Jurkat, Clone E6-1 (cell line): ENCODE measurements around the gene PKD1L1.
"Not testable (repeated sequence)": the region's sequence is repeated elsewhere in the genome, so short reads cannot be mapped to it uniquely, and the experiment has no call there.

Source experiments
- DNase-seq: peaks from one replicate; pipeline ENCODE4 v3.0.0-alpha.2; 2011; ENCODE audit warnings: low read depth, low spot score
- H3K4me3 ChIP-seq: 2 replicates; pipeline ENCODE4 v1.5.1; 2011; ENCODE audit warnings: mild to moderate bottlenecking, low read length, control low read depth, moderate library complexity

The PKD1L1 gene

DNA sequence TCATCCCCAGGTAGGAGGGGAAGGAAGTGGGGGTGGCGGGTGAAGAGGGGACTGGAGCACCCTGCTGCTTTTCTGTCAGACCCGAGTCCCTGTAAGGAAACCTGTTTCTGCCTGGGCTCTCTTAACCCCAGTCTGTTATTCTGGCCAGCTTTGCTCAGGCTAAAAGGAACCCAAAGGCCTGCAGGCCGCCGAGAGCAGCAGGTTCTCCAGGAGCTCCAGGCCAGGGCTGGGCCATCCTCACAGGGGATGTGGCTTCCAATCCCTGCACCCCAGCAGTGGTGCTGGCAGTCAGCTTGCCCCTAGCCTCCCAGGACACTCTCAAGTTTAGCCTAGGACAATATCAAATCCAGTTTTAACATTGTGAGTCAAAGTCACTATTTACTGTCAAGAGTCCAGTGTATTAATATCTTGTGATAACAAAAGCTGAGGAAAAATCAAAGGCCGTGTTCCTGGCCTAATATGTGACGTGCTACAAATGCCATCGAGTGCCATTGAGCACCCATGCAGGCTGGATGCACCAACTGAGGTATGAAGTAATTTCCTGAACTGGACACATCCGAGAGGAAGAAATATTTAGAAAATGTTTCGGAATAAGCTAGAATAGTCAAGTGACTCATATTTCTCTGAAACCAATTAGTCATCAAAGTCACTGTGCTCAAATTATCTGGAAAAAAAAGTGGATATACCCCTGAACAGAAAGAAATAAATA, 7.0 kb downstream of the PKD1L1 start:
- no peak overlapping the region for H3K4me3 ChIP-seq

DNA sequence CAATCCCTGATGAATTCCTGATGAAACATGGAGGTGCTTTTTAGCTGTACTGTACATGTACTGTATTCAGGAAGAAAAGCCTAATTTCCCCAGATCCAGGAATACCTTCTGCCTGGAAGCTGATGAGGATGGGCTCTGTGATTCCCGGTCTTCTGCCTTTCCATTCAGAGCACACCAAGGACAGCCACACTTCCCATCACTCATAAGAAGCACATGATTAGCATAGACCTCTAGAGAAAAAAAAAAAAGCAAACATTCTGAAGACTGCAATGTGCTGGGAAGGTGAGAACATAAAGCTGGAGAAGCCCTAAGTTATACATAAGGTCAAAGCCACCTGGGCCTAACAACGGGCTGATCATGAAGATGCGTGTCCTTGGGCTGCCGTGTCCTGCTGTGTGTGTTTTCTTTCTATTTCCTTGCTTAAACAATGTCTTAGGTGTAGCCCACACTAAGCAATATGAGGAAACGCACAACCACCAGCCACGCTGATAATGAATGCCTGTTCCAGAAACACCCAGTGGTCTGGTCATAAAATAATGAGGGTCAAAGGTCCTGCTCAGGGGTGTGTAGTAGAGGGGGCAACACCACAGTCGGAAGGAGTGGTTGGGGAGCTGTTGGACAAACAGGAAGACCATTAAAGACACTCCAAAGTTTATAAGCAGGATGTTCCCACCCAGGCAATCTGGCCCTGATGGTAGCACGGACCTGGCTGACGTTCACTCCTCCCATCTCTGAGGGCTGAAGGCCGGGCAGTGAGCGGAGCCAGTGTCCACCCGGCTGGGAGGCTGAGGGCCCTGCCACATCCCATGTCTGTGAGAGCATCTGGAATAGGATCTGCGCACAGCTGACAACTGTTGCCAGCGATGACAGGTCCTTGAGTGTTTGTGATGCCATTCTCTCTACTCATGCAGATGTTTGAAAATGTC, 7.9 kb downstream of the PKD1L1 start:
- no peak for DNase-seq

More for the DNA sequence above, 7.0 kb downstream of the PKD1L1 start:
- no peak for DNase-seq

DNA sequence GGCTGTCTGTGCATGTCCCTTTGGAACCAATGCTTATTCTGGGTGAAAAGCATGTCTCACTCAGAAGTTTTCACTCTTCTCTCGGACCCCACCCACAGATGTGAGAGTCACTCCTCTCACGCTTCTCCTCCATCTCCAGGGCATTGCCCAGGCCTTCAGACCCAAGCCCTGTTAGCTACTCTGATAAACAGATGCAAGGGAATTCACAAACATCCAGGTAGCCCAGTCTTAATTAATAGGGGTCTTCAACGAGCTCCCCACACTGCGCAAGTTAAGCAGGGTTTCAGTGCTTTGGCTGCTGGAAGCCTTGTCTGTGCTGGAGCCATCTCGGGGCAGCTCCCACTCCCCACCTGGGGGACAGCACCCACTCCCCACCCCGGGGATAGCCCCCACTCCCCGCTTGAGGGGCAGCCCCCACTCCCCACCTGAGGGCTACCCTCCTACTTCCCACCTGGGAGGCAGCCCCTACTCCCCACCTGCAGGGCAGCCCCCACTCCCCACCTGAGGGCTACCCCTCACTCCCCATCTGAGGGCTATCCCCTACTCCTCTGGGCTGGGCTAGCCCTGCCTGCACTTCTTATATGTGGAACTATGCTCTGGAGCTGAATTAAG, 8.7 kb downstream of the PKD1L1 start:
- no peak overlapping the region for H3K4me3 ChIP-seq
- no peak for DNase-seq

More for the DNA sequence above, 7.9 kb downstream of the PKD1L1 start:
- H3K4me3 ChIP-seq = no peak overlapping the region

DNA sequence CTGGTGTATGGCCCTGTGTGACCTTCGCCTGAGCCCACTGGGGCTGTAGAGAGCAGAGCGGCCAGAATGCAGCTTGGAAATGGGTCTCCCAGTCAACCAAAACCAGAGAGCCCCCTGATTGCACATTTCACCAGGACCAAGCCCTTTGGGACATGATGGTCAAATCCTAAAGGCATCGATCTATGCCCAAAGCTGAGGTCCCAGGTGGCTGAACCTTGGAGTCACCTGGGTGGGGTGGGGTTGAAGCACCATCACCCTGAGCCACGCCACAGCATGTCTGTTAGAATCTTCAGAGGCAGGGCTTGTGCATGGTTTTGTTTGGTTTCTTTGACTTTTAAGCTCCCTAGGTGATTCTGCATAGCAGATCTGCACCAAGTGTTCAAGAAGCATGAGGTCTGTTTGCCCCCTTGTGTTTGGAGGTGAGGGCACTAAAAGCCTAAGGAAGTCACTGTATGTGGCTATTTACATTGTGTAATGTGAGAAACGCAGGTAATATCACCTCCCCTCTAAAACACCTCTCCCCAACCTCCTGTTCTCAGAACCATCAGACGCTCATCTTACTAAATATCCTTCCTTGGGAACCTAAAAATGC, 9.6 kb downstream of the PKD1L1 start:
- DNase-seq = no peak
- H3K4me3 ChIP-seq = no peak overlapping the region

DNA sequence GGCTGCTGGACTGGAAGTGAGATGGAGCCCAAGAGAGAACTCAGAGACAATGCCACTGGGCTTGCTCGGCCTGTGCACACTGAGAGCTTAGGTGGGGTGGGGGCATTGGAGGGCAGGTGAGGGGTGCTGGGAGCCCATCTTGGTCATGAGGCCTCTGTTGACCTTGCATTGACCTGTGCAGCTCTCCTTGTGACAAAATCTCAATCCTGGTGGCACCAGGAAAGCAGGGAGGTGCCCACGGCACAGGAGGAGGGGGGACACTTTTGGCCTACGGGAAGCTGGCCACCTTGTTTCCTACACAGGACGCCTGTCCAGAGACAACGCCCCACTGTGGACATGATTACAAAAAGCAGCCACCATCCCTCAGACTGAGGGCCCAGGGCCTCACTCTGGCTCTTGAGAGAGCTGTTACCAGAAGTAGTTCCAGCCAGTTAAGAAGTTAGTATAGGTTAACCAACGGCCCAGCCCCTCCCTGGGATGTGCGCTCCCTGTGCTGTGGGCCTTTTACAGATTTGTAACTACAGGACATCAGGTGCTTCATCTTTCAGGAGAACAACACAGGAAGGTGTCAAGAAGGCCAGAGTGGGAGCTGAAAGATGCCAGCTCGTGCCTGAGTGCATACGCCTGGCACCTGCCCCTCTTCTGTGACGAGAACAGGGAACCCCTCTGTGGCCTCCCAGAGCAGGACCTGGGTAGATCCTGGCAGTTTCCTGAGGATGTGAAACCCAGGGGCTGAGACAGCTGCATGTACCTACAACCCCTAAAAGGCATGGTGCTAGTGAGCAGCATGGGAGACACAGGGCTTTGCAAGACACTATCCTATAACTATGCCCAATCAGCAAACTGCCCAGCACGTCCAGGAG, 10.3 kb downstream of the PKD1L1 start:
- DNase-seq = no peak
- no peak overlapping the region for H3K4me3 ChIP-seq

DNA sequence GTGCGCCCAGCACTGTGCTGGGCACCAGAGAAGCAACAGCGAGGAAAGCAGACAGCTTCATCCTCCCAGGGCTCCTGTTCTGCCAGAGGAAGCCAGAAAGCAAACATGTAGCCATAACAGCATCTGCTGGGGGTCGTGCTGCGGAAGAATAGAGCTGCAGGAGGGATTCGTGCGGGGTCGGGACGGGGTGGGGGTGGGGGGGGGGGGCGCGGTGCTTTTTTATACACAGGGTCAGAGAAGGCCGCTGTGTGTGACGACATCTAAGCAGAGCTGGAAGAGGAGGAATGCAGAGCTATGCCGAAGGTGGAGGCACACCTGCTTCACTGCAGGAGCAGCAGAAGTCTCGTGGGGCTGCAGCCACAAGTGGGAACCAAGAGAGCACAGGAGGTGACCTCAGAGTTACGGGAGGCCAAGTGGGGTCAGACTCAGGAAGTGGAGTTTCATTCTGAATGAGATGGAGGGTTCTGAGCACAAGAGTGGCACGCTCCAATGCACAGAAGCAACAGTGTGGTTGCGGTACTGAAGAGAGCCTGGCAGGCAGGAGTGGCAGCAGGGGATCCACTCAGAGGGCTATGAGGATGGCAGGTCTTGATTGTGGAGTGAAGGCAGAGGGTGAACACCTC, 11.1 kb downstream of the PKD1L1 start:
- DNase-seq = no peak

DNA sequence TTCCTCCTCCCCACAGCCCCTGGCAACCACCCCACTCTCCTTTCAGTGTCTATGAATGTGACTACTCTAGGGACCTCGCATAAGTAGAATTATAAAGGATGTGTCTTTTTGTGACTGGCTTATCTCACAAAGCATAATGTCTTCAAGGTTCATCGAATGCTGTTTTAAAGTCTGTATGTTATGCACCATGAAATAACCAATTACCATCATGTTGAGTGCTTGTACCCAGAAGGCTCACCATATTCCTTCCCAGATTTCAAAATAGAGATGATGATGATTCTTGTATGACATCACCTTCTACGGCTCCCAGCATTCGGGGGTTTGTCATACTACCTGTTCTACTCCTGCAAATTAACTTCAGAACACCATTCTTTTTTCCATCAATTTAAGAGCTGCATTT, 11.9 kb downstream of the PKD1L1 start:
- no peak overlapping the region for H3K4me3 ChIP-seq
- no peak for DNase-seq

More for the DNA sequence above, 11.1 kb downstream of the PKD1L1 start:
- no peak overlapping the region for H3K4me3 ChIP-seq

DNA sequence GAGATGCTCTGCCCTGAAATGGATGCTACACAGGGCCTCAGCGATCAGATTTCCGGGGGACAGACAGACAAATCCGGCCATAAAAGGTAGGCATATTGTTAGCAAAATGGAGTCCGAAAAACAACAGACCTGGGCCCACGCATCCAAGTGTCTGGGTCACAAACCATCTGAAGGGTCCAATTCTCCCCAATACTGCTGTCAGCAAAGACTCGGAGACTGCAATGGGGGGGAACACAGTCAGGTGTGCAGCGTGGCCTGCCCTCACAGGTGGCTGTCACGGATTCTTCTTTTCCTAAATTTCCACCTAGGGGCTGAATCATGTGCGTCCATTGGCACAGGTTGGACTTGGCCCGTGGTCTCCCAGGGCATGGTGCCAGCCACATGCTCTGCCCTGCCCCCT, 12.9 kb downstream of the PKD1L1 start:
- no peak overlapping the region for H3K4me3 ChIP-seq

DNA sequence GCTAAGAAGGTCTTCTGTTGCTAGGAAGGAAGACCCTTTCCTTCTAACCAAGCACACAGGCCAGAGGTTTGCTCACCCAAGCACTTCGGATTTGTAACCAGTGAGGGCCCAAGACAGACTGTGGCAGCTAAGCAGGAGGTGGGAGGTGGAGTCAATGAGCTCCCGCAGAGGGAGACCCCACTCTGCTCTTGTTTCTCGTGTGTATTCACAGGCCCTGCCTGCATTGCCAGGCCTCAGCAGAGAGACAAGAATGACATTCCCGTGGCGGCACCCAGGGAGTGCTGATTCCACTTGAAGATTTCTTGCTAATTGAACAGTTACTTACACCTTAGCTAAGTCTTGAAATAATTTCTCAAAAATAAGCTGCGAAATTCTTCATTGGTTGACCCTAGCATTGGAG, 13.4 kb downstream of the PKD1L1 start:
- H3K4me3 ChIP-seq = no peak overlapping the region
- DNase-seq = no peak

More for the DNA sequence above, 12.9 kb downstream of the PKD1L1 start:
- no peak for DNase-seq

DNA sequence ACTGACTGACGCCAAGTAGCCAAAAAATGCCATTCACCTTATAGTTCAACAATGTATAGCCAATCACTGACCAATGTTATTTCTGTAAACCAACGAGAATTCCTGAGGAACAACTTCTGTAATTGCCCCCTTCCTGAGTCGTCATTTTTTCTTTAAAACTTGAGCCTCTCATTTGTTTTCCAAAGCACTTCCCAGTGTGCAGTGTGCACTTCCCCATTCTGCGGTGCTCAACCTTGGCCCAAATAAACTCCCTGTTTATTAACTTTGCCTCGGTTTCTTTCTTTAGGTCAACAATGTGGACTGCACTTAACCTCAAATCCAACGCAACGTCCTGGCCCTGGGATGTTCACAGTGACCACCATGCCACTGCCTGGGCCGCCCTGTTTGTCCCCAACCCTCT, 15.1 kb downstream of the PKD1L1 start:
- H3K4me3 ChIP-seq = no peak overlapping the region

DNA sequence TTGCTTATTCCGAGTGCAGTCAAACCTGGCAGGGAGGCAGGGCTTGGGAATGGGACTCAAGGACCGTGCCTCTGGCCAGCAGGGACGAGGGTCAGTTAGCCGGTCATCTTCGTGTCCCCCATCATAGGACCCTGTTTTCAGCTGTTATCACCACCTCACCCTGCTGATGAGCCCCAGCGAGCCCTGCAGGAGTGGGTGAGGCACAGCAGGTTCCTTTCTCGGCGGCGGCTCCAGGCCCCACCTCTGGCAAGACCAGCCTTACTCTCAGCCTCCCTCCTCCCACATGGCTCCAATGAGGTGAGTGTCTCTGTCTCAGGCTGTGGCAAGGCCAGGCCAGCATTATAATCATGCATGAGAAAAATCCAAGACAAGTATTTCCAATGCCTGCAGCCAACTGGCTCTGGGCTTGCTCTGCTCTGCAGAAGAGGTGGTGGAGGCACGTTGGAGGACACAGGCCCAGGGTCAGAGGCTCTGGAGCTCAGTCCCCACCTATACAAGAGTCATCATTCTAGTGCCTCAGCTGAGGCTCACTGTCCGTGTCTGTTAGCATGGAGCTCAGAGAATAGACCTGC, 15.7 kb downstream of the PKD1L1 start:
- no peak for DNase-seq
- H3K4me3 ChIP-seq = no peak overlapping the region

More for the DNA sequence above, 15.1 kb downstream of the PKD1L1 start:
- DNase-seq = no peak

DNA sequence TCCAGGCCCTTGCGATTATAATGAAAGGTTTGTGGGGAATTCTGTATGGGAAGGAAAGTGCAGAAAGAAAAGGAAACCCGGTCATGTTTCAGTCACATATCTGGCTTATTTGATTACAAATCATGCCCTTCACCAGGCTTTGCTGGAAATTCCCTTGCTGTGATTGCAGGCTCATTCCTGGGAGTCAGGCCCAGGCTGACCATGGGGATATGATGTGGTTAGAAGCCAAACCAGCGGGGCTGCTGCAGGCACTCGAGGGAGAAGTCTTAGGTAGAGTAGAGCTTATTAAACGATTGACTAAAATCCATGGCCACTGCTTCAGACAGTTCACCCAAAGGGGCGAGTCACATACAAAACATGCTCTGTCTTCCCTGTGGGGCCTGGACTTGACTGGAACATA, 16.2 kb downstream of the PKD1L1 start:
- no peak overlapping the region for H3K4me3 ChIP-seq
- DNase-seq = no peak

DNA sequence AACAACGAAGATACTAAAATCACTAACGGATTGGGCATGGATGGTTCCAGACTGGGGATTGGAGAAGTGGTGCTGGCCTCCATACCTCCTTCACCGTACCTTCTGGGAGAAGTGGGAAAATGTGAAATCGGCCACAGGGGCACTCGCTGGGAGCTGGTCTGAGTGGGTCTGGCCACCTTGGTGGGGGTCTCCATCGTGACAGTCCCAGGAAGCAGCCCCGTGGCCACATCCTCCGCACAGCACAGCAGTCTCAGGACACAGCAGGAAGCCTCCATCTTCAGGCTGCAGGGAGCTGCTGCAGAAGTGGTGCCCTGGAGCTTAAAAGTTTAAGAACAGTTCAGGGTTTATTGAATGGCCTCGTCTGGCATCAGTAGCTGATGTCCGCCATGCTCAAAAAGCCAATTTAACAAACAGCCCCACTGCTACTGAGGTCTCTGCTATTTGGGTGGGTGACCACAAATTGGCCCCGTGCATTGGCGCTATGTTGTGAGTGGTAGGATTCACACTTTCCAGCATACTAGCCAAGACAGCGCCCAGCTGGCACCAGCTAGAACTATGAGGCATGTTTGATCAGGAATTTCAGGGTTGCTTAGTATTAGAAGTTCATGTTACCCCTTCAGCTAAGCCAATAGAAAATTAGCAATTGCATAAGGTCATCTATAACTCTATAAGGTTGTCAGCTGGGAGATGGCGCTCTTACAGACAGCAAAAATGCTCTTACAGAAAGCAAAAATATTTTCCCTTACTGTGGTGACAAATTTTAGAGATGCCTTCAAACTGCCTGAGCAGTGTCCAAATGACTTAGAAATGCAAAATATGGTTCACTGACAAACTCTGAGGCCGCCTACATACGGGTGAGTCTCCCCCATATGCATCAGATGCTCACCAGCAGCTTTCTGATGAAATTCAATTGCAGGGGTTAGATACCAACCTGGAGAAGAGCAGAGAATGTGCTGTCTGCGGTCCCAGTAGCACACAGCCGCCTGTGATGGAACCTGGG, 17.0 kb downstream of the PKD1L1 start:
- no peak for DNase-seq
- H3K4me3 ChIP-seq = no peak overlapping the region

DNA sequence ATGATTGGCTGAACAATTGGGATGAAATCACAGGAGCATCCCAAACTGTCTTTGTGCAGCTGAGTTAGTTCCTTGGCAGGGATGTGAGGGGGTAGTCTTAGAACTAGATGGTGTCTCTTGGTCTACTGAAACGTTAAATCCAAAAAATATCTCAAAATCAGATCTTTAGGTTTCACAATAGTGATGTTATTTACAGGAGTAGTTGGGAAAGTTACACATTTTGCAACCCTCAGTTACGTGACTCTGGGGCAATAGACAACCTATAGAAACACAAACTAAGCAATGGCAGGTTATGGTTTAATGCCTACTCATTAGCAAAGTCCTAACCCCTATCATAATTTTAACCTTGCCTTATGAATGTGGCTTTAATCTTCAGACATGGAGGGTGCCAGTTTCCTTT, 24.0 kb downstream of the PKD1L1 start:
- H3K4me3 ChIP-seq = no peak overlapping the region
- no peak for DNase-seq

DNA sequence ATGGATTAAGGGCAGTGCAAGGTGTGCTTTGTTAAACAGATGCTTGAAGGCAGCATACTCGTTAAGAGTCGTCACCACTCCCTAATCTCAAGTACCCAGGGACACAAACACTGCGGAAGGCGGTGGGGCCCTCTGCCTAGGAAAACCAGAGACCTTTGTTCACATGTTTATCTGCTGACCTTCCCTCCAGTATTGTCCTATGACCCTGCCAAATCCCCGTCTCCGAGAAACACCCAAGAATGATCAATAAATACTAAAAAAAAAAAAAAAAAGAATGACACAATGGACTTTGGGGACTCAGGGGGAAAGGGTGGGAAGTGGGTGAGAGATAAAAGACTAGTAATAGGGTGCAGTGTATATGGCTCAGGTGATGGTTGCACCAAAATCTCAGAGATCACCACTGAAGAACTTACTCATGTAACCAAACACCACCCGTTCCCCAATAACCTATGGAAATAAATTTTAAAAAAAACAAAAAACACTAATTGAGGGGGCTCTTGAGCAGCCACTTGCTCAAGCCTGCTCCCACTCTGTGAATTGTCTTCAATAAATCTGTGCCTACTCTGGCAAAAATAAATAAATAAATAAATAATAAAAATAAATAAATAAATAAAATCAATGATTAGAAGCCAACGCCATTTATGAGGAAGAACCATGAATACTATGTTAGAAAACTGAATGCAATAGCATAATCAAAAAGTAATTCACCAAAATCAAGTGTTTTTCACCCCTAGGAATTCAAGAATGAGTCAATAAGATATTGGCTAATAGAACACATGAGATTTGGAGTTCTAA, 25.0 kb downstream of the PKD1L1 start:
- DNase-seq, H3K4me3 ChIP-seq: not testable (repeated sequence)

DNA sequence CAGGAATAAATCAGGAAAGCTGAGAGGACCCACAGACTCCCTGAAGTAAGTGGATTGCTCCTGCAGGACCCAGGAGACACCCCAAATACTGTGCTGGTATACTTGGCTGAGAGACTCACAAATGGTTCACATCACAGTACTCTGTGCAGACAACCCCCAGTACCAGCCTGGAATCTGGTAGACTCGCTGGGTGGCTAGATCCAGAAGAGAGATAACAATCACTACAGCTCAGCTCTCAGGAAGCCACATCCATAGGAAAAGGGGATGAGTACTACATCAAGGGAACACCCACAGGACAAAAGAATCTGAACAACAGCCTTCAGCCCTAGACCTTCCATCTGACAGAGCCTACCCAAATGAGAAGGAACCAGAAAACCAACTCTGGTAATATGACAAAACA, 31.8 kb downstream of the PKD1L1 start:
- not testable (repeated sequence) for H3K4me3 ChIP-seq, DNase-seq
